ENCODE data around the gene C19orf85. TPM values are rescaled to one million over a fixed set of nuclear protein-coding genes. Genes with fewer than 3 reads are reported as not detected.

The C19orf85 gene
- total and polyA plus RNA-seq, 9 donors: not detected

GRCh38 chr19:55493645-55494171, 29.2 kb upstream of the C19orf85 start:
- peak overlapping the region; percentile 39 for H3K4me3 ChIP-seq

DNA sequence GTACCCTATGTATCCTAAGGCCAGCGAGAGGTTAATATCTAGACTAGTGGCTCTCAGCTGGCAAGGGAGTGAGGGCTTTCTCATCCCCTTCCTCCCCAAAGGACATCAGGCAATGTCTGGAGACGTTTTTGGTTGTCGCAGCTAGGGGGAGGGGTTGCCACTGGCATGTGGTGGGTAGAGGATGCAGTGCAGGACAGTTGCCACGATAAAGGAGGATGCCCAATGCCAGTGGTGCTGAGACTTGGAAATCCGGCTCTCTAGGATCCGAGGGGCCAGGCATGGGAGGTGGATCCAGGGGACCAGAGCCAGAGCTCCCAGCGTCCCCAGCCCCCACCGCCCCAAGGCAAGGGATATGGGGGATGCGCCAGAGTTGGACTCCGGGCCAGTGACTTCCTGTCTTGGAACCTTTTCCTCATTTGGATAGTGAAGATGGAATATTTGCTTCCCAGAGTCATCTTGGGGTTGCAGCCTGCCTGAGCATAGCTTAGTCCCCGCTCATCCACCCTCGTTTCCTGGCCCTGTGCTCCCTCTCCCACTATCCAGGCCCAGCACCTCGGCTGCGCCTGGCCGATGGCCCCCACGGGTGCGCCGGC, 28.6 kb upstream of the C19orf85 start:
- no peaks in the 10 kb centered on the region for H3K27me3 ChIP-seq
- peak; percentile 76 to 82 (median 78) for DNase-seq
- no peak for TF ChIP-seq POLR2A (IDR thresholded peaks at IDR 0.05)
- TF ChIP-seq, protein P1, sequence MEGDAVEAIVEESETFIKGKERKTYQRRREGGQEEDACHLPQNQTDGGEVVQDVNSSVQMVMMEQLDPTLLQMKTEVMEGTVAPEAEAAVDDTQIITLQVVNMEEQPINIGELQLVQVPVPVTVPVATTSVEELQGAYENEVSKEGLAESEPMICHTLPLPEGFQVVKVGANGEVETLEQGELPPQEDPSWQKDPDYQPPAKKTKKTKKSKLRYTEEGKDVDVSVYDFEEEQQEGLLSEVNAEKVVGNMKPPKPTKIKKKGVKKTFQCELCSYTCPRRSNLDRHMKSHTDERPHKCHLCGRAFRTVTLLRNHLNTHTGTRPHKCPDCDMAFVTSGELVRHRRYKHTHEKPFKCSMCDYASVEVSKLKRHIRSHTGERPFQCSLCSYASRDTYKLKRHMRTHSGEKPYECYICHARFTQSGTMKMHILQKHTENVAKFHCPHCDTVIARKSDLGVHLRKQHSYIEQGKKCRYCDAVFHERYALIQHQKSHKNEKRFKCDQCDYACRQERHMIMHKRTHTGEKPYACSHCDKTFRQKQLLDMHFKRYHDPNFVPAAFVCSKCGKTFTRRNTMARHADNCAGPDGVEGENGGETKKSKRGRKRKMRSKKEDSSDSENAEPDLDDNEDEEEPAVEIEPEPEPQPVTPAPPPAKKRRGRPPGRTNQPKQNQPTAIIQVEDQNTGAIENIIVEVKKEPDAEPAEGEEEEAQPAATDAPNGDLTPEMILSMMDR (IDR thresholded peaks at IDR 0.05): no peak
- TF ChIP-seq EP300 (IDR thresholded peaks at IDR 0.05): no peak
- H3K27ac ChIP-seq: peak overlapping the region; percentile 89 to 94
- peak overlapping the region; percentile 39 for H3K4me3 ChIP-seq
- intact Hi-C loops (cut with DNase I): no loop called here
- no peaks in the 10 kb centered on the region for H3K9me3 ChIP-seq
- peaks cover 9% of the 10 kb centered on the region for H3K4me1 ChIP-seq (ENCODE audit: insufficient read depth)
- no peaks in the 10 kb centered on the region for H3K36me3 ChIP-seq
- WGBS, 3 donors: 12 to 17% (median 16%) methylated on average over 18 of the region's 18 CpGs

More at GRCh38 chr19:55493645-55494171, 29.2 kb upstream of the C19orf85 start:
- Histone ChIP-seq H3K36me3 (no peaks in the 10 kb centered on the region), H3K27me3 (no peaks in the 10 kb centered on the region), H3K4me1 (ENCODE audit: insufficient read depth) (peaks cover 8% of the 10 kb centered on the region), H3K9me3 (no peaks in the 10 kb centered on the region), H3K27ac (peak overlapping the region; percentile 89 to 94)
- TF ChIP-seq POLR2A (IDR thresholded peaks at IDR 0.05) (no peak), EP300 (IDR thresholded peaks at IDR 0.05) (no peak)
- TF ChIP-seq, protein P1 (IDR thresholded peaks at IDR 0.05): no peak
- intact Hi-C loops (cut with DNase I): no loop called here
- 5 to 14% (median 9%) methylated on average over 15 to 37 of the region's 38 CpGs for WGBS, 3 donors
- DNase-seq: peak in 4 of 5 donors; percentile 53 to 69 (median 63)

GRCh38 chr19:55492362-55492944, 27.9 kb upstream of the C19orf85 start:
- no peaks in the 10 kb centered on the region for H3K9me3 ChIP-seq
- WGBS, 3 donors: 50 to 63% (median 57%) methylated on average over 12 of the region's 12 CpGs
- peak in 1 of 5 donors; percentile 42 for DNase-seq
- H3K36me3 ChIP-seq: no peaks in the 10 kb centered on the region
- no peaks in the 10 kb centered on the region for H3K27me3 ChIP-seq
- peaks cover 14% of the 10 kb centered on the region for H3K4me1 ChIP-seq (ENCODE audit: insufficient read depth)
- TF ChIP-seq EP300 (IDR thresholded peaks at IDR 0.05) (no peak), POLR2A (IDR thresholded peaks at IDR 0.05) (no peak)
- TF ChIP-seq, protein P1 (IDR thresholded peaks at IDR 0.05): no peak
- H3K4me3 ChIP-seq: no peak overlapping the region
- H3K27ac ChIP-seq: peak overlapping the region in 1 of 2 donors; percentile 89
- intact Hi-C loops (cut with DNase I): no loop called here

DNA sequence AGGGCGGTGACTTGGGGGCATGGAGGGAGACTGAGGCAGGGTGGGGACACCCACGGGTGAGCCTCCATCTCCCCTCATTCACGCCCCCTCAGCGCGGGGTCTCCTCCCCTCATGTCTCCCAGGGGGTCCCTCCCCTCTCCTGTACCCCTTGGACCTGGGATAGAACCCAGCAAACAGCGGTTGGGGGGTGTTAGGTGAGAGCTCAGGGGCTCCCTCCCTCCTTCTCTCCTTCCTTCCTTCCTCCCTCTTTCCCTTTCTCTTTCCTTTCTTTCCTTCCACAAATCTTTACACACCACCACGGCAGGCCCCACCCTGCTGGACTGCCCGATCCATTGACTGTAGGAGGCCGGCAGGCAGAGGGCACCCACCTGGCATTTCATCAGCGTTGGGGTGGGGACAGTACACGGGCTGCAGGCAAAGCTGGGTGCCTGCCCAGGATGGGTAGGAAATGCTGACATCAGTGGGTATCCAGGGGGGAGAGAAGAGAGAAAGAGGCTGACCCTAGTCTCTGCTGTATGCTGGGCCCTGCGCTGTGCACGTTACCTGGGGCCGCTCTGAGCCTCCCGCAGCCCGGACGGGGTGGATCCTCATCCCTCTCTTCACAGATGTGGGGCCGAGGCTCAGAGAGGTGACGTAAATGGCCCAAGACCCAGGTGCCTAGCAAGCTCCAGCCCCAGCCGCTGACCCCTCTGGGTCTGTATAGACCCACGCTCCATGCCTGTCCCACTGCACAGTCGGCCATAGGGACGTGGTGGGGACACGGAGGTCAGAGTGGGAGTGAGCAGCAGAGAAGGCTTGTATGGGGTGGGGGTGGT, 27.2 kb upstream of the C19orf85 start:
- intact Hi-C loops (cut with DNase I): no loop called here
- Histone ChIP-seq H3K9me3 (no peaks in the 10 kb centered on the region), H3K27ac (peak overlapping the region; percentile 45 to 56), H3K36me3 (no peaks in the 10 kb centered on the region), H3K4me1 (ENCODE audit: insufficient read depth) (peaks cover 19% of the 10 kb centered on the region), H3K4me3 (no peak overlapping the region), H3K27me3 (no peaks in the 10 kb centered on the region)
- TF ChIP-seq, protein P1 (IDR thresholded peaks at IDR 0.05): no peak
- TF ChIP-seq EP300 (IDR thresholded peaks at IDR 0.05) (no peak), POLR2A (IDR thresholded peaks at IDR 0.05) (no peak)
- 71 to 73% (median 71%) methylated on average over 23 to 24 of the region's 24 CpGs for WGBS, 3 donors
- DNase-seq: peak in 2 of 5 donors; percentile 37 to 44

Measured in ovary (tissue), 9 donors.